ENCODE results near the gene SPPL2B. TPM values are rescaled to one million over a fixed set of nuclear protein-coding genes. Genes with fewer than 3 reads are reported as not detected.

The SPPL2B gene
- total RNA-seq, 1 experiment from 2014 or later, result 73.7 TPM

- Histone ChIP-seq H3K4me2 (ENCODE audit: insufficient read depth, insufficient read length, low read length) (no peak overlapping the region), H3K14ac (ENCODE audit: insufficient read depth, low read length) (no peak overlapping the region), H3K27ac (ENCODE audit: insufficient read length, low read depth, low read length) (no peak overlapping the region), H3K27me3 (ENCODE audit: insufficient read depth, low read length) (no peaks in the 10 kb centered on the region; the same call in 1 of the 2 replicates), H2BK20ac (ENCODE audit: low read depth, low read length, poor library complexity, severe bottlenecking) (no peak overlapping the region), H2BK12ac (ENCODE audit: insufficient read length, low read depth, low read length) (no peak overlapping the region), H3K9me3 (ENCODE audit: control insufficient read depth, low read depth, low read length) (no peaks in the 10 kb centered on the region), H2AFZ (ENCODE audit: low read length) (no peak overlapping the region), H2AK5ac (ENCODE audit: insufficient read length, low read length) (no peak overlapping the region), H3K9ac (ENCODE audit: extremely low read depth, insufficient read length, low read length) (no peak overlapping the region), H3K79me1 (ENCODE audit: insufficient read depth, low read depth, low read length, poor library complexity, severe bottlenecking) (no peaks in the 10 kb centered on the region), H3K79me2 (ENCODE audit: insufficient read depth, low read length) (no peaks in the 10 kb centered on the region), H3K18ac (ENCODE audit: insufficient read length, low read depth, low read length) (no peak overlapping the region), H4K8ac (replicated peaks; ENCODE audit: insufficient read length, low read depth, low read length) (no peak overlapping the region), H3K56ac (ENCODE audit: insufficient read length, low read depth, low read length) (no peak overlapping the region), H4K91ac (ENCODE audit: insufficient read length, low read depth, low read length) (no peak overlapping the region), H3T11ph (ENCODE audit: low read length) (no peak overlapping the region), H2BK5ac (ENCODE audit: insufficient read length, low read length) (no peak overlapping the region), H3K4me1 (ENCODE audit: insufficient read depth, low read length) (no peaks in the 10 kb centered on the region), H4K20me1 (ENCODE audit: control insufficient read depth, insufficient read depth, insufficient read length) (no peaks in the 10 kb centered on the region), H4K5ac (ENCODE audit: insufficient read length, low read depth, low read length) (no peak overlapping the region), H2BK15ac (ENCODE audit: low read depth, low read length) (no peak overlapping the region), H3K23me2 (ENCODE audit: insufficient read length, low read depth, low read length, poor library complexity, severe bottlenecking) (no peaks in the 10 kb centered on the region), H3K23ac (ENCODE audit: insufficient read length, low read depth, low read length) (no peak overlapping the region), H3K4ac (ENCODE audit: low read depth, low read length) (no peak overlapping the region), H2BK120ac (ENCODE audit: low read depth, low read length, poor library complexity, severe bottlenecking) (no peak overlapping the region)
- H3K27me3 Mint-ChIP-seq (ENCODE audit: low read depth), result peaks cover 86% of the 10 kb centered on the region
- peaks cover 0 to 4% (median 2%) of the 10 kb centered on the region in 3 experiments; a peak in 4 of 7 replicates for H3K36me3 Mint-ChIP-seq (ENCODE audit: insufficient read depth in 1 of 3, low read depth in 3 of 3)
- no peak overlapping the region; a peak in 1 of 5 replicates for H3K4me3 Mint-ChIP-seq
- no peak overlapping the region; a peak in 1 of 7 replicates for H3K27ac Mint-ChIP-seq
- TF ChIP-seq CTCF (conservative IDR thresholded peaks at IDR 0.05), result no peak
- H3K4me1 Mint-ChIP-seq, result peaks cover 5 to 27% of the 10 kb centered on the region in 2 experiments
- WGBS (ENCODE audit: extremely low coverage, insufficient read length, low lambda C conversion rate), result no CpG with 5 or more reads among the region's 19 CpGs
- no peak for DNase-seq
- H3K9me3 Mint-ChIP-seq, result peaks cover 0 to 4% of the 10 kb centered on the region in 2 experiments; a peak in 1 of 5 replicates
Measured at GRCh38 chr19:2305452-2306280, 22.8 kb upstream of the SPPL2B start.

All from H9 (cell line).